ENCODE measurements around the gene TBPL1.
"Not testable (repeated sequence)": the region's sequence is repeated elsewhere in the genome, so short reads cannot be mapped to it uniquely, and the experiment has no call there.

Gene TBPL1

GRCh38 chr6:133952815-133953633 lies at the start of gene TBPL1:
Gene TBPL1 (plus strand): TSS chr6:133953224. CDS start chr6:133980126, 26,902 bp downstream.
- peak; percentile 91 for DNase-seq (ENCODE audit: low read depth)

GRCh38 chr6:133903855-133904254 lies 49.2 kb upstream of the TBPL1 start:
- no peak for DNase-seq (ENCODE audit: low read depth)

- DNase-seq (ENCODE audit: low read depth) = no peak
Measured at GRCh38 chr6:133906050-133906449, 47.0 kb upstream of the TBPL1 start.

DNA sequence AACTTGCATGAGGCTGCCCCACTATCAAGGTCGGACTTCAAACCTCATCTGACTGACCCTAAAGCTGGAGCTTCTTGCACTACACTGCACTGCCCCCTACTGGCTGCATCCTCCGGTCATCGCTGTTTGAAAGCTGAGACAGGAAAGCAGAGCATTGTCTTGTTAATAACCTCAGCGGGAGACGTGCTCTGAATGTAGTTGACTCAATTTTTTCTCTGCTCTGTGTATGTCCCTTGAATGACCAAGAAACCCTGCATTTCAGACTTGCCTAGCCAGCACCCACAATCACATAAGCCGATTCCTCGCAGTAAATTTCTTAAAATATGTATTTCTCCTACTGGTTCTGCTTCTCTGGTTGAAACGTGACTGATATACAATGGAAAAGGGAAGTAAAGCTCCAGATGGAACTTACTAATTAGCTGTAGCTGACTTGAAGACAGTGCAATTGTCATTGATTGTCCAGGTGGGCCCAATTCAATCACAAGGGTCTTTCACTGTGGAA lies 36.3 kb upstream of the TBPL1 start:
- DNase-seq (ENCODE audit: low read depth) = peak; percentile 66

DNA sequence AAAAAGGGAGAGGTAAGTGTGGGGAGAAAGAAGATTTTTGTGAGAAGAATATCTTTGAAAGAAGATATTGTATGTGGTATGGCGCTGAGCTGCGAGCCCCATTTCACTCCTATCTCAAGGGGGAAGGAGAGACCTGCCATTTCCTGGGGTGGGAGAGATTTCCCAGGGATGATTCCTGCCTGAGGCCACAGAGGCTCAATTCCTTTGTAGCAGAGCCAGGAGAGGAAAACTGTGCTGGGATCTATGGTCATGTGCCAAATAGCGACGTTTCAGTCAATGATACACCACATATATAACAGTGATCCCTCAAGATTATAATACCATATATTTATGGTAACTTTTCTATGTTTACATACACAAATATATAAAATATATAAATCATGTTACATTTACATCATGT lies 35.2 kb upstream of the TBPL1 start:
- DNase-seq (ENCODE audit: low read depth) = no peak

DNA sequence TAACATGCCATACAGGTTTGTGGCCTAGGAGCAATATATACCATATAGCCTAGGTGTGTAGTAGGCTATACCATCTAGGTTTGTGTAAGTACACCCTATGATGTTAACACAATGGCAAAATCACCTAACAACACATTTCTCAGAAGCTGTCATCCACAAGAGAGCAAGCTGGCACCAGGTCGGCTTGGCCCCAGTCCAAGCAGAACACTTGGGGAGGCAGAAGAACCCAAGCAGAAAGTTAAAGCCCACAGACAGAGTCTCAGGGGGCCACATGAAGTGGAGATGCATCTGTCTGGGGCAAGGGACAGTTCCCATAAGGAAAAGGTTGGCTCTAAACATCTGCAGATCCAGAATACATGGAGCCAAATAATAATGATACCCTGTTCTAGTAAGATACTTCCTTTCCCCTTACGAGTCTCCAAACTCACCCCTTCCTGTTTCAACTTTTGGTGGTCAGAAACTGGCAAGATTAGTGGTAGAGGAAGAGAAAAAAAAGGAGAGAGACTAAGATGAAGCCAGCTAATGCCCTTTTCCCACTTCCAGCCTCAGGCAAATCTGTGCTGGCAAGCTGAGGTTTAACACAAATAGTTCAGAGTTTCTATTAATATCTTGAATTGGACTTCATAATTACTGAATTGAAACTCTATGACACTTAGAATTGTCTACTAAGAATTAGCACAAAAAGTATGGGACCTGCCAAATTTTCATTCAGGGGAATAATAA lies 34.7 kb upstream of the TBPL1 start:
- DNase-seq (ENCODE audit: low read depth) = no peak

- no peak for DNase-seq (ENCODE audit: low read depth)
Measured at GRCh38 chr6:133919362-133919761, 33.7 kb upstream of the TBPL1 start.

DNA sequence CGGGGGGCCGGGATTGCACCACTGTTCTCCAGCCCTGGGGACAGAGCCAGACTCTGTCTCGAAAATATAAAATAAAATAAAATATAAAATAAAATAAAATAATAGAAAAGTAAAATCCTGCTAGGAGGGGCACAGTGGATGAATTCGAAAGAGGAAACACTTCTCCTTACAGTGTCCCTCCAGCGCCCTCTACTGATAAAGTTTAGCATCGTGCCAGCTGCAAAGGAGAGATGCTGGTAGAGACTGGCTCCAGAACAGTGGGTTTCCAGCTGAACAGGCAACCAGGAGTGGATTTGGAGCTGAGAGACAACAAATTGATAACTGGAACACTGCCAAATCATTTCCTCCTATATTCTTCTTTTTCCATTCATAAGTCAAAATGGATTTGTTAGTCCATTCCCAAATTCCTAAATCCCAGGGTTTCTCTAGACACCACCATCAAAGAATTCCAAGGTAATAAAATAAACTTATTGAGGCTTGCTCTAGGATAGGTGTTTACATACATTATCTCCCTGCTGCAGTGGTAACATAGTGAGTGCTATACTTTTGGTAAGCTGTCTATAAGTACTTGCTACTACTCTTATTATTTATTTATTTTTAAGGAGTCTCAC lies 31.7 kb upstream of the TBPL1 start:
- peak; percentile 54 for DNase-seq (ENCODE audit: low read depth)

- peak; percentile 24 for DNase-seq (ENCODE audit: low read depth)
Measured at GRCh38 chr6:133923938-133924593, 29.0 kb upstream of the TBPL1 start.

- not testable (repeated sequence) for DNase-seq (ENCODE audit: low read depth)
Measured at GRCh38 chr6:133931221-133931620, 21.8 kb upstream of the TBPL1 start.

GRCh38 chr6:133936352-133936751 lies 16.7 kb upstream of the TBPL1 start:
- DNase-seq (ENCODE audit: low read depth) = not testable (repeated sequence)

- no peak for DNase-seq (ENCODE audit: low read depth)
Measured at GRCh38 chr6:133937909-133938308, 15.1 kb upstream of the TBPL1 start.

DNA sequence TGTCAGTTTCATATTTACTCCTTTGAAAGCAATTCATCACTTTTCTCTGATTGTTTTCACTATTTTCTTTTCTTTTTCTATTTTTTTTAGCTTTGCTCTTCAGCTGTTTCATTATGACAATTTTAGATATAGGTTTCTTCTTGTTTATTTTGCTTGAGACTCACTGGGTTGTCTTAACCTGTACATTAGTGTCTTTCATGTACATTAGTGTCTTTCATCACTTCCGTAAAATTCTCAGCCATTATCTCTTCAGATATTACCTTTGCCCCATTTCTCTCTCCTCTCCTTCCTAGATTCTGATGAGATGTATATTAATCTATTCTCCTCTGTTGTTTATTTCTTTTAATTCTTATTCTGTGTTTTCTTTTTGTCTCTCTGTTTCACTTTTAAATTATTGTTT lies 14.5 kb upstream of the TBPL1 start:
- DNase-seq (ENCODE audit: low read depth) = no peak

- no peak for DNase-seq (ENCODE audit: low read depth)
Measured at GRCh38 chr6:133939778-133940667, 13.0 kb upstream of the TBPL1 start.

DNA sequence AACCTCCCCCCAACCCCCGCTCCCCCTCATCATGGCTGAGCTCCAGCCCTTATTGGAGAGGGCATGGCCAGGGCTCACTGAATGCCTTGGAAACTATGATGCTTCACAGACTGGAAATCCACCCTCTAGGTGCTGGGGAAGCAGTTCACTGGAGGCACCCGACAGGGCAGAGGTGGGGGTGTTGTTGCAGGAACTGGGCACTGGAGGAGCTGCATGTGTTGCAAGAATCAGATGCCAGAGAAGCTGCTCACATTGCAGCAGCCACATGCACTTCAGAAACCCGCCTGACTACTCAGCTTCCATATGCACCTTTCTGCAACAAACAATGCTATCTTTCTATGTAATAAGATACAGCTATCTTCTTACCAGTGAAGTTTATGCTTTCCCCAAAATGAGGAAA lies 7.9 kb upstream of the TBPL1 start:
- DNase-seq (ENCODE audit: low read depth) = no peak

GRCh38 chr6:133947302-133947900 lies 5.6 kb upstream of the TBPL1 start:
- no peak for DNase-seq (ENCODE audit: low read depth)

- DNase-seq (ENCODE audit: low read depth) = no peak
Measured at GRCh38 chr6:133948472-133948871, 4.6 kb upstream of the TBPL1 start.

- no peak for DNase-seq (ENCODE audit: low read depth)
Measured at GRCh38 chr6:133951227-133951626, 1.8 kb upstream of the TBPL1 start.

GRCh38 chr6:133951881-133952814 lies 876 bp upstream of the TBPL1 start:
- DNase-seq (ENCODE audit: low read depth) = peak; percentile 38
